GF-D8 (cell line): ENCODE data around the gene BSND.
"Not testable (repeated sequence)": the region's sequence is repeated elsewhere in the genome, so short reads cannot be mapped to it uniquely, and the experiment has no call there.

ENCODE experiments used
- DNase-seq: peaks from one replicate; lab custom pipeline; 2025; lab: John Stamatoyannopoulos, UW

The BSND gene

GRCh38 chr1:54998677-54999076, at the start of gene BSND:
Gene BSND (plus strand): TSS chr1:54998933. CDS start chr1:54999187, 254 bp downstream.
- no peak for DNase-seq

GRCh38 chr1:54949053-54949452, 49.7 kb upstream of the BSND start:
- no peak for DNase-seq

GRCh38 chr1:54950006-54950368, 48.7 kb upstream of the BSND start:
- no peak for DNase-seq

GRCh38 chr1:54950369-54951163, 48.2 kb upstream of the BSND start:
- DNase-seq: peak; percentile 5

GRCh38 chr1:54951810-54952226, 46.9 kb upstream of the BSND start:
- no peak for DNase-seq

- DNase-seq: no peak
Observed at GRCh38 chr1:54952950-54953718, 45.6 kb upstream of the BSND start.

GRCh38 chr1:54953846-54954245, 44.9 kb upstream of the BSND start:
- DNase-seq: no peak

- DNase-seq: no peak
Observed at GRCh38 chr1:54955359-54955758, 43.4 kb upstream of the BSND start.

- no peak for DNase-seq
Observed at GRCh38 chr1:54956726-54957125, 42.0 kb upstream of the BSND start.

GRCh38 chr1:54959241-54959640, 39.5 kb upstream of the BSND start:
- DNase-seq: no peak

- DNase-seq: no peak
Observed at GRCh38 chr1:54962612-54963395, 35.9 kb upstream of the BSND start.

- DNase-seq: not testable (repeated sequence)
Observed at GRCh38 chr1:54963829-54964228, 34.9 kb upstream of the BSND start.

GRCh38 chr1:54965624-54966340, 33.0 kb upstream of the BSND start:
- peak; percentile 84 for DNase-seq

GRCh38 chr1:54967372-54967771, 31.4 kb upstream of the BSND start:
- no peak for DNase-seq

- no peak for DNase-seq
Observed at GRCh38 chr1:54968551-54968950, 30.2 kb upstream of the BSND start.

- DNase-seq: no peak
Observed at GRCh38 chr1:54969879-54970278, 28.9 kb upstream of the BSND start.

- no peak for DNase-seq
Observed at GRCh38 chr1:54970901-54971300, 27.8 kb upstream of the BSND start.

- DNase-seq: no peak
Observed at GRCh38 chr1:54971317-54971791, 27.4 kb upstream of the BSND start.

GRCh38 chr1:54972436-54972835, 26.3 kb upstream of the BSND start:
- no peak for DNase-seq

GRCh38 chr1:54973205-54973921, 25.4 kb upstream of the BSND start:
- DNase-seq: no peak
